A673 (cell line): ENCODE measurements around the gene KRT74.

Source experiments
- CTCF ChIP-seq: fragments of 300-800, 200-600 bp; sonication (generic); conservative IDR thresholded peaks from 2 replicates; pipeline ENCODE4 v1.5.1; 2017; ENCODE audit warnings: low read depth, mild to moderate bottlenecking, antibody characterized with exemption, low read length, moderate library complexity, mixed read lengths
- EZH2 ChIP-seq: fragments of 200-600 bp; sonication (generic); IDR thresholded peaks from 2 replicates; pipeline ENCODE4 v1.6.1; 2017; ENCODE audit warnings: borderline replicate concordance, low read depth, mild to moderate bottlenecking, mixed read lengths, antibody characterized with exemption, low read length; ENCODE audit not compliant: poor library complexity, severe bottlenecking

- TF ChIP-seq CTCF (no peak), EZH2 (no peak)
Measured at GRCh38 chr12:52579468-52580465, 6.1 kb upstream of the KRT74 start.
